Forelimb muscle (tissue), 1 donor: Measurements from ENCODE around the gene WDFY4. TPM values are rescaled to one million over a fixed set of nuclear protein-coding genes. Genes with fewer than 3 reads are reported as not detected.
"Not testable (repeated sequence)": the region's sequence is repeated elsewhere in the genome, so short reads cannot be mapped to it uniquely, and the experiment has no call there.

ENCODE experiments used
- DNase-seq: peaks from one replicate; pipeline ENCODE4 v3.0.0-alpha.2; 2013; ENCODE audit warnings: low read depth
- polyA plus RNA-seq: library from polyadenylated mRNA; unstranded; fragments of 120-200 nt; gene quantifications from one replicate; pipeline ENCODE4 v1.2.1, GENCODE V29; 2013; ENCODE audit not compliant: insufficient read length

The WDFY4 gene, protein sequence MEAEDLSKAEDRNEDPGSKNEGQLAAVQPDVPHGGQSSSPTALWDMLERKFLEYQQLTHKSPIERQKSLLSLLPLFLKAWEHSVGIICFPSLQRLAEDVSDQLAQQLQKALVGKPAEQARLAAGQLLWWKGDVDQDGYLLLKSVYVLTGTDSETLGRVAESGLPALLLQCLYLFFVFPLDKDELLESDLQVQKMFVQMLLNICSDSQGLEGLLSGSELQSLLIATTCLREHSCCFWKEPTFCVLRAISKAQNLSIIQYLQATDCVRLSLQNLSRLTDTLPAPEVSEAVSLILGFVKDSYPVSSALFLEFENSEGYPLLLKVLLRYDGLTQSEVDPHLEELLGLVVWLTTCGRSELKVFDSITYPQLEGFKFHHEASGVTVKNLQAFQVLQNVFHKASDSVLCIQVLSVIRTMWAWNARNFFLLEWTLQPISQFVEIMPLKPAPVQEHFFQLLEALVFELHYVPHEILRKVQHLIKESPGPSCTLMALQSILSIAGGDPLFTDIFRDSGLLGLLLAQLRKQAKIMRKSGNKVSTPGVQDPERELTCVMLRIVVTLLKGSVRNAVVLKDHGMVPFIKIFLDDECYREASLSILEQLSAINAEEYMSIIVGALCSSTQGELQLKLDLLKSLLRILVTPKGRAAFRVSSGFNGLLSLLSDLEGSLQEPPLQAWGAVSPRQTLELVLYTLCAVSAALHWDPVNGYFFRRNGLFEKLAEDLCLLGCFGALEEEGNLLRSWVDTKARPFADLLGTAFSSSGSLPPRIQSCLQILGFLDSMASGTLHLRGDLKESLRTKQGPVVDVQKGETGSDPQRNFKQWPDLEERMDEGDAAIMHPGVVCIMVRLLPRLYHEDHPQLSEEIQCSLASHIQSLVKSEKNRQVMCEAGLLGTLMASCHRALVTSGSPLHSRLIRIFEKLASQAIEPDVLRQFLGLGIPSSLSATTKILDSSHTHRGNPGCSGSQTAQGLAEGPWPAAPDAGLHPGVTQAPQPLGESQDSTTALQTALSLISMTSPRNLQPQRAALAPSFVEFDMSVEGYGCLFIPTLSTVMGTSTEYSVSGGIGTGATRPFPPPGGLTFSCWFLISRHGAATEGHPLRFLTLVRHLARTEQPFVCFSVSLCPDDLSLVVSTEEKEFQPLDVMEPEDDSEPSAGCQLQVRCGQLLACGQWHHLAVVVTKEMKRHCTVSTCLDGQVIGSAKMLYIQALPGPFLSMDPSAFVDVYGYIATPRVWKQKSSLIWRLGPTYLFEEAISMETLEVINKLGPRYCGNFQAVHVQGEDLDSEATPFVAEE (N-terminal part only)
- polyA plus RNA-seq, result 3.7 TPM

DNA sequence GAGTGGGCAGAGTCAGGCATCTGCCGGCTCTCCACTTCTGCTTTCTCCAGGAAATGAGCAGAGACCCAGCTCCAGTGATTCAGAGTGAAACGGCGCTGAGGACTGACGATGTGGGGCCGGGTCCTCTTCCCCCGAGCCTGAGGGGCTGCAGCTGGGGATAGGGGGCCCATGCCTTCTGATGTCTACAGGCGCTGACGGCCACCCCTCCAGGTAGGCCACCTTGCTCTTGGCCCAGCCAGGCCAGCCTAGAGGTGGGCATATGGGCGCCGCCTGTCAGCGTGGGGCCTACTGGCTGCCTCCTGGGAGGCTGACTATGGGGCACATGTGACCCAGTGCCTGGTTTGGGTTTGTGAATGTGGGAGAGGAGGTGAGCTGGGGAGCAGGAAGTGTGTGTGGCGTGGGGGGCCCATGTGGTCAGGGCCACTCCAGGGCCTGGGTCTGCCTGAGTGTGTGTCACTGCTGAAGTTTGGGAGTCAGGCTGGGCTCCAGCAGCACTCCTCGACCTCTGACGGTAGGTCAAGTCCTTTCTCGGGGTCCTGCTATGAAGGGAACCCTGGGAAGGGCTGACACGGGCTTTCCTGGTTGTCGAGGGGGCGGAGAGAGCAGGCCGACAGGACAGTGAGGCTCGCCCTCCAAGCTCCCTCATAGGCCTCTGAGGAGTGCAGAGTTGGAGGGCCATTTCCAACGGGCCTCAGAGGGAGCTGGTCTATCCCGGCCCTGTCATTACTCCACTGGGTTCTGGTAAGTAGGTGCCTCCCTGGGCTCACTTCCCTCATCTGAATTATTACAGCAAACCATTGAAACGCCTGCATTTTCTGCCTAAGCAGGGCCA, at the start of gene WDFY4:
Gene WDFY4 (plus strand): TSS at position 82 of the 832 bp plus-strand sequence. CDS start 24,860 bp downstream, outside the sequence.
- DNase-seq, result no peak

DNA sequence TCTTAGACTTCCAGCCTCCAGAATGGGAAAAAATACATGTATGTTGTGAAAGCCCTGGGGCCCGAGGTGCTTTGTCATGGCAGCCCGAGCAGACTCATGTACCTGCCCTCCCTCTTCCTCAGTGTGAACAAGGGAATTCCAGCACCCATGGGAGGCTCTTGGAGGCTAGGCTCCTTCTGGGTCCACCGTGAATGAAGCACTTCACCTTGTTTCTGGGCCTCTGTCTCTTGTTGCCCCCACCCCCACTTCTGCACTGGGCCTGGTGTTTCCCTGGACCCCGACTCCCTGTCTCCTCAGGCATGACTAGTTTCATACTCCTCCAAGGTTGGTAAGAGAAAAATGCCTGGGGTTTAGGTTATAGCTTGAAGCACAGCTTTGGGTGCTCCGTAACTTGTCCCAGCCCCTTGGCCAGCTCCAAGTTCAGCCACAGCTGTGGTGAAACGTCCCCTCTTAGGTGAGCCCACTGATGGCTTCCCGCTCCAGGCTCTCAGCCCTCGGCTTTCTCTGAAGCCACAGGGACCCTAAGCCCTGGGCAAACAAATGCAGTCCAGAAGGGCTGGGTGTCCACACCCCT, 49.6 kb upstream of the WDFY4 start:
- no peak for DNase-seq

GRCh38 chr10:48636231-48636630, 48.4 kb upstream of the WDFY4 start:
- DNase-seq, result no peak

GRCh38 chr10:48636901-48637300, 47.8 kb upstream of the WDFY4 start:
- DNase-seq, result no peak

DNA sequence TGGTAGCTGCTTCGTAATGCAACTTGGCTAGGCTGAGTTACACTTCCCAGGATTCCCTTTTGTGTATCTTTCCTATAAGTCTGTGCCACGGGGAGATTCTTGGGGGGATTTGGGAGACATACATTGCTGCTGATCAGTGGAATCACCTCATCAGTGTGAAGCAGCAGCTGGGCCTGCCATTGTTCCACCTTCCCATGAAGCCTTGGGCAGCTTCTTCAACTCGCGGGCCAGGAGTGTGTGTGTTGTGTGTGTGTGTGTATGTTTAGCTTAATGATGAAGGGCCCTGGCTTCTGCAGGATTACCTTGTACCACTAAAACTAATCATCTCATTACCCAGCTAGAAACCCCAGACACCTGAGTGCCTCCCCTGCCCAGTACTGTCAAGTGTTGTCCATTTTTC, 46.5 kb upstream of the WDFY4 start:
- DNase-seq, result no peak

- no peak for DNase-seq
Observed at GRCh38 chr10:48638739-48639527, 45.7 kb upstream of the WDFY4 start.

DNA sequence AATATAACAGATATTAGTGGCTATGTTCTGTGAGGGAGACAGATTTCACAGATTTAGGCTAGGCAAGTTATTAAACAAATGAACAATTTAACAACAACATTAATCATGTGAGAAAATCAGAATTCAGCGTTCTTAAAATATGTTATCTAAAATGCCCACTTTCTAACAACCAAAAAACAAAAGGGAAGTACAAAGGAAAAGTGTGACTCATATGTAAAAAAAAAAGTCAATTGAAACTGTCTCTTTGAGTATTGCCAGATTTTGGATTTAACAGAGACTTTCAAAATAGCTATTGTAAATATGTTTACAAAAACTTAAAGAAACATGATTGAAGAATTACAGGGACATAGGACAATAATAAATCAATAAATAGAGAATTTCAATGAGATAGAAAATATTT, 45.0 kb upstream of the WDFY4 start:
- no peak for DNase-seq

GRCh38 chr10:48640326-48640725, 44.3 kb upstream of the WDFY4 start:
- no peak for DNase-seq

DNA sequence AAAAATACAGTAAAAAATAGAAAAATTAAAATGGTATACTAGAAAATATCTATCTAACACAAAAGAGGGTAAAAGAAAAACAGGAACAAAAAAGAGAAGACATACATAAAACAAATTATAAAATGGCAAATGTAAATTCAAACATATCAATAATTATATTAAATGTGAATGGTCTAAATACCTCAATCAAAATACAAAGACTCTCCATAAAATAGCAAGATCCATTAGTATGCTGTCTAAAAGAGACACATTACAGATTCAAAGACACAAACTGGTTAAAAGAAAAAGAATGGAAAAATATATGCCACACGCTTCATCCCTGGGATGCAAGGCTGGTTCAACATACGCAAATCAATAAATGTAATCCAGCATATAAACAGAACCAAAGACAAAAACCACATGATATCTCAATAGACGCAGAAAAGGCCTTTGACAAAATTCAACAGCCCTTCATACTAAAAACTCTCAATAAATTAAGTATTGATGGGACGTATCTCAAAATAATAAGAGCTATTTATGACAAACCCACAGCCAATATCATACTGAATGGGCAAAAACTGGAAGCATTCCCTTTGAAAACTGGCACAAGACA, 43.5 kb upstream of the WDFY4 start:
- DNase-seq, result not testable (repeated sequence)

DNA sequence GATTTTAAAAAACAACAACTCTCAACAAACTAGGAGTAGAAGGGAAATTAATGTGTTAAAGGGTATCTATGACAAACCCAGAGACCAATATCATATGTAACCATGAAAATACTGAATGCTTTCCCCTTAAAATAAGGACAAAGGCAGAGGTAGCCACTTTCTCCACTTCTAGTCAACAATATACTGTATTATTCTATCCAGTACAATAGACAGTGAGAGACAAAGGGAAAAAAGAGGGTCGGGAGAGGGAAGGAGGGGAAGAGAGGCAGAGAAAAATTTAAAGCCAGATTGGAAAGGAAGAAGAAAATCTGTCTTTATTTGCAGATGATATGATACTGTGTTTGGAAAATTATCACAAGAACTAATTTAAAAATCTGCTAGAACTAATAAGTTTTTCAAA, 39.1 kb upstream of the WDFY4 start:
- no peak for DNase-seq

GRCh38 chr10:48647073-48647472, 37.6 kb upstream of the WDFY4 start:
- not testable (repeated sequence) for DNase-seq

DNA sequence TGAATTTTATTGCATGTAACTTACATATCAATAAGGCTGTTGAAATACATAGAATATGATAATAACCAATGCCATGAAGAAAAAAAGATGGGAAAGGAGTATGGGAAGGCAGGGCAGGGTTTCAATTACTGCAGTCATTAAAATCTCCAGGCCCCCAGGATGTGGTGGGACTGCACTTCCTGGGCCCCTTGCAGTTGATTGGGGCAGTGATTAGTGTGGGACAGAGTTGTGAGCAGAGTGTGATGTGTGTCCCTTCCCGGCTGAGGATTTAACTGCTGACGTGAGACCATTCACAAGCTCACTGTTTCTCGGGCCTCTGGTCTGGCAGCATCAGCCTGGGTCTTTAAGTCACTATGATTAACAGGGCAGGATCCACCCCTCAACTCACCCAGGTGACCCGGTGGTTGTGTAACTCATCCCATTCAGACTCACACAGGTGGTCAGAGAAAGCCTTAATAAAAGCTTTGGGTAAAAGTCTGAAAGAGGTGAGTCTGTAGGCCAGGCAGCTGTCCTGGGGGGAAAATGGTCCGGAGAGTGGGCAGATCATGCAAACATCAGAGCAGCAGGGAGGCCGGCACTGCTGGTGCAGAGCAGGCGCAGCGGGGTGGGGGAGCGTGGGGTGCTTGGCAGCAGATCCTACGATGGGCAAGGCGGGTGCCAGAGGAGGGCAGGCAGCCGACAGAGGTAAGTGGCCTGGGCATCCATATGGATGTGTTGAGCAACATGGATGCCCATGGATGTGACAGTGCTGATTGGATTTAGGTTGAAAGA, 36.3 kb upstream of the WDFY4 start:
- DNase-seq, result no peak

- no peak for DNase-seq
Observed at GRCh38 chr10:48649349-48649944, 35.2 kb upstream of the WDFY4 start.

DNA sequence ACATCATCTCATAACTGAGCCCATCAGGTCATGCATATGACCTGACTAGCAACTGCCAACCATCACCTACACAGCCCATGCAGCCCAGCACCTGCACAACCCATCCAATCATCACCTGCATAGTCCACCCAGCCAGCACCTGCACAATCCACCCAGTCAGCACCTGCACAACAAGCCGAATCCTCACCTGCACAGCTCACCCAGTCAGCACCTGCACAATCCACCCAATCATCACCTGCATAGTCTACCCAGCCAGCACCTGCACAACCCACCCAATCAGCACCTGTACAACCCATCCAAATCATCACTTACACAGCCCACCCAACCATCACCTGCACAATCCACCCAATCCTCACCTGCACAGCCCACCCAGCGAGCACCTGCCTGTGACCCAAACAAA, 33.4 kb upstream of the WDFY4 start:
- no peak for DNase-seq

- no peak for DNase-seq
Observed at GRCh38 chr10:48651839-48652238, 32.8 kb upstream of the WDFY4 start.

- DNase-seq, result no peak
Observed at GRCh38 chr10:48652344-48652743, 32.3 kb upstream of the WDFY4 start.

DNA sequence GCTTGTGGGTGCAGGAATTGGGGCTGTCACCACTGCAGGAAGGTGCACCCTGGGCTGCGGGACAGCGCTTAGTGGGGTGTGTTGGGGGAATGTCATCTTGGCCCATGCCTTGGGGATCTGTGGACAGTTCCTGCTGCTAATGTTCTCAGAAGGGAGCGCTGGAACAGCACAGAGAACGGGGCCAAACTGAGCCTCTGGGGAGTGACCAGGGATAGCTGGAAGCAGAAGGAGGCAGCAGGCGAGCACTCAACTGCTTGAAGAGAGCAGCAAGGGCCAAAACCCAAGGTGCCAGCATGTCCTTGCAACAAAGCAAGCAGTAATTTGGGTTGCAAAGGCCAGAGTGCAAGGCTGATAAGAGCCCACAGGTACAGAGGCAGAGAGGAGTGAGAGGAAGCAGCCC, 31.3 kb upstream of the WDFY4 start:
- DNase-seq, result no peak
